Vagina (tissue), 2 donors: ENCODE results near the gene COL23A1. TPM values are rescaled to one million over a fixed set of nuclear protein-coding genes. Genes with fewer than 3 reads are reported as not detected.
"Not testable (repeated sequence)": the region's sequence is repeated elsewhere in the genome, so short reads cannot be mapped to it uniquely, and the experiment has no call there.

Source experiments
- DNase-seq, 2 donors: peaks; one replicate each; pipeline ENCODE4 v3.0.0-alpha.2; 2017; ENCODE audit errors: extremely low spot score in 2 of 2
- H3K27ac ChIP-seq: fragments of 200-600 bp; sonication (generic); one replicate; pipeline ENCODE4 v1.5.1; 2019
- H3K27me3 ChIP-seq: fragments of 200-600 bp; sonication (generic); one replicate; pipeline ENCODE4 v1.5.1; 2019
- H3K36me3 ChIP-seq, 2 donors: fragments of 200-600 bp; sonication (generic); one replicate each; pipeline ENCODE4 v1.5.1; 2017 to 2019
- H3K4me1 ChIP-seq: fragments of 200-600 bp; sonication (generic); one replicate; pipeline ENCODE4 v1.5.1; 2019
- H3K4me3 ChIP-seq, 2 donors: fragments of 200-600 bp; sonication (generic); 1 replicate in 1 of 2; 2 replicates in 1 of 2; pipeline ENCODE4 v1.5.1; 2016 to 2019
- H3K9me3 ChIP-seq: fragments of 200-600 bp; sonication (generic); one replicate; pipeline ENCODE4 v1.5.1; 2019
- POLR2A ChIP-seq, 2 donors: fragments of 450-650 bp; IDR thresholded peaks; one replicate each; pipeline ENCODE4 v1.6.1; 2017; ENCODE audit warnings: antibody characterized with exemption in 2 of 2, mild to moderate bottlenecking in 2 of 2, moderate library complexity in 2 of 2
- POLR2AphosphoS5 ChIP-seq, 2 donors: sonication (generic); formaldehyde crosslinking; IDR thresholded peaks; one replicate each; pipeline ENCODE4 v1.9.0; 2017; ENCODE audit warnings: antibody characterized with exemption in 2 of 2, mild to moderate bottlenecking in 2 of 2, low read depth in 1 of 2; ENCODE audit not compliant: insufficient read depth in 1 of 2
- intact Hi-C: fragments of 100-400 bp; cut with DNase I; formaldehyde crosslinking; loops from one replicate; pipeline ENCODE4 v1.15.1; 2023
- total RNA-seq: library from RNA; depleted of rRNA; stranded (reverse); fragments of >200 nt; gene quantifications from one replicate; pipeline ENCODE4 v1.2.3, GENCODE V29; 2016
- TF ChIP-seq, protein P1 (sequence below), 3 experiments: fragments of 450-650 bp in 2 of 3; fragments of 200-600 bp in 1 of 3; sonication (generic) in 1 of 3; IDR thresholded peaks; one replicate each; pipeline ENCODE4 v1.5.1; 2017 to 2019; ENCODE audit warnings: antibody characterized with exemption in 3 of 3, mild to moderate bottlenecking in 2 of 3, moderate library complexity in 2 of 3

Gene COL23A1
- total RNA-seq, 1 donor from 2014 or later = 3.7 TPM

DNA sequence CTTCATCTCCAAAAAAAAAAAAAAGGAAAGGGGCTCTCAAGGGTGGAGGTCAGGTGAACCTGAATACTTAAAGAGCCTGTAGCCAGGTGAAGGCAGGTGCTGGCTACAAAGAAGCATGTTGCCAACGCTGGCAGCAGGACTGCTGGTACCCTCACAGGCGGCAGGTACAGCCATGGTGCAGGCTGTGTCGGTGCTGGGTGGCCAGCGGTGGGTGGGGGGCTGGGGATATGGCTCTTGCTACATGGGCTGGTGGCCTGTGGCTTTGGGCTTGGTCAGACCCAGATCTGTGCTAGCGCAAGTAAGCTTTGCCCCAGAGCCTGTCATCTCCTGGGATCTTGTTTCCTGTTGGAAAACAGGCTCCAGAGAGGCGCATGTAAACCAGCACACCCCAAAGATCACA, 271.3 kb downstream of the COL23A1 start:
- Histone ChIP-seq H3K27ac (no peak overlapping the region), H3K27me3 (no peaks in the 10 kb centered on the region), H3K9me3 (no peaks in the 10 kb centered on the region), H3K4me1 (no peaks in the 10 kb centered on the region), H3K4me3 (no peak overlapping the region), H3K36me3 (no peaks in the 10 kb centered on the region)
- TF ChIP-seq POLR2A (IDR thresholded peaks at IDR 0.05) = no peak
- intact Hi-C loops = no loop called here
- no peak for DNase-seq

DNA sequence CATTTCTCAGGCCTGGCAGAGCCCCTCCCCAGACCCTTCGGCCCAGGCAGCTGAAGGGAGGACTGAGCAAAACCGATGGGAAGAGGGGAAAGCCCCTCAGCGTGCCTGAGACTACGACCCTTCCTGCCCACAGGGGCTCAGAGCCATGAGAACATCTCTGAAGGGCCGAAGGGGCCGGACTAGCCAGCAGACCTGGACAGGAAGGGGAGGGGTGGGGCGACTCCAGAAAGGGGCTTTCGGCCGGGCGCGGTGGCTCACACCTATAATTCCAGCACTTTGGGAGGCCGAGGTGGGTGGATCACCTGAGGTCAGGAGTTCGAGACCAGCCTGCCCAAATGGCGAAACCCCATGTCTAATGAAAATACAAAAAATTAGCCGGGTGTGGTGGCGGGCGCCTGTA, 271.8 kb downstream of the COL23A1 start:
- Histone ChIP-seq H3K4me3 (no peak overlapping the region), H3K4me1 (no peaks in the 10 kb centered on the region), H3K27ac (no peak overlapping the region), H3K9me3 (no peaks in the 10 kb centered on the region), H3K36me3 (no peaks in the 10 kb centered on the region), H3K27me3 (no peaks in the 10 kb centered on the region)
- no peak for DNase-seq
- TF ChIP-seq POLR2A (IDR thresholded peaks at IDR 0.05) (no peak), POLR2AphosphoS5 (IDR thresholded peaks at IDR 0.05; ENCODE audit: insufficient read depth in 1 of 2, low read depth in 1 of 2) (no peak)
- TF ChIP-seq, protein P1, sequence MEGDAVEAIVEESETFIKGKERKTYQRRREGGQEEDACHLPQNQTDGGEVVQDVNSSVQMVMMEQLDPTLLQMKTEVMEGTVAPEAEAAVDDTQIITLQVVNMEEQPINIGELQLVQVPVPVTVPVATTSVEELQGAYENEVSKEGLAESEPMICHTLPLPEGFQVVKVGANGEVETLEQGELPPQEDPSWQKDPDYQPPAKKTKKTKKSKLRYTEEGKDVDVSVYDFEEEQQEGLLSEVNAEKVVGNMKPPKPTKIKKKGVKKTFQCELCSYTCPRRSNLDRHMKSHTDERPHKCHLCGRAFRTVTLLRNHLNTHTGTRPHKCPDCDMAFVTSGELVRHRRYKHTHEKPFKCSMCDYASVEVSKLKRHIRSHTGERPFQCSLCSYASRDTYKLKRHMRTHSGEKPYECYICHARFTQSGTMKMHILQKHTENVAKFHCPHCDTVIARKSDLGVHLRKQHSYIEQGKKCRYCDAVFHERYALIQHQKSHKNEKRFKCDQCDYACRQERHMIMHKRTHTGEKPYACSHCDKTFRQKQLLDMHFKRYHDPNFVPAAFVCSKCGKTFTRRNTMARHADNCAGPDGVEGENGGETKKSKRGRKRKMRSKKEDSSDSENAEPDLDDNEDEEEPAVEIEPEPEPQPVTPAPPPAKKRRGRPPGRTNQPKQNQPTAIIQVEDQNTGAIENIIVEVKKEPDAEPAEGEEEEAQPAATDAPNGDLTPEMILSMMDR (IDR thresholded peaks at IDR 0.05) = no peak
- intact Hi-C loops = no loop called here

DNA sequence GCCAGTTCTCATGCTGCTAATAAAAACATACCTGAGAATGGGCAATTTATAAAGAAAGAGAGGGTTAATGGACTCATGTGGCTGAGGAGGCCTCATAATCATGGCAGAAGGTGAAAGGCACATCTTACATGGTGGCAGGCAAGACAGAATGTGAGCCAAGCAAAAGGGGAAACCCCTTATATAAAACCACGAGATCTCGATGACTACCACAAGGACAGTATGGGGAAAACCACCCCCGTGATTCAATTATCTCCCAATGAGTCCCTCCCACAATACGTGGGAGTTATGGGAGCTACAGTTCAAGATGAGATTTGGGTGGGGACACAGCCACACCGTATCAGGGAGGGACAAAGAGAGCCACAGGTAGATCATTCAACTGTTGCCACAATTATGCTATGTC, 272.5 kb downstream of the COL23A1 start:
- H3K36me3 ChIP-seq, DNase-seq, H3K4me3 ChIP-seq, H3K27me3 ChIP-seq, H3K9me3 ChIP-seq, H3K27ac ChIP-seq, H3K4me1 ChIP-seq, intact Hi-C loops: not testable (repeated sequence)

DNA sequence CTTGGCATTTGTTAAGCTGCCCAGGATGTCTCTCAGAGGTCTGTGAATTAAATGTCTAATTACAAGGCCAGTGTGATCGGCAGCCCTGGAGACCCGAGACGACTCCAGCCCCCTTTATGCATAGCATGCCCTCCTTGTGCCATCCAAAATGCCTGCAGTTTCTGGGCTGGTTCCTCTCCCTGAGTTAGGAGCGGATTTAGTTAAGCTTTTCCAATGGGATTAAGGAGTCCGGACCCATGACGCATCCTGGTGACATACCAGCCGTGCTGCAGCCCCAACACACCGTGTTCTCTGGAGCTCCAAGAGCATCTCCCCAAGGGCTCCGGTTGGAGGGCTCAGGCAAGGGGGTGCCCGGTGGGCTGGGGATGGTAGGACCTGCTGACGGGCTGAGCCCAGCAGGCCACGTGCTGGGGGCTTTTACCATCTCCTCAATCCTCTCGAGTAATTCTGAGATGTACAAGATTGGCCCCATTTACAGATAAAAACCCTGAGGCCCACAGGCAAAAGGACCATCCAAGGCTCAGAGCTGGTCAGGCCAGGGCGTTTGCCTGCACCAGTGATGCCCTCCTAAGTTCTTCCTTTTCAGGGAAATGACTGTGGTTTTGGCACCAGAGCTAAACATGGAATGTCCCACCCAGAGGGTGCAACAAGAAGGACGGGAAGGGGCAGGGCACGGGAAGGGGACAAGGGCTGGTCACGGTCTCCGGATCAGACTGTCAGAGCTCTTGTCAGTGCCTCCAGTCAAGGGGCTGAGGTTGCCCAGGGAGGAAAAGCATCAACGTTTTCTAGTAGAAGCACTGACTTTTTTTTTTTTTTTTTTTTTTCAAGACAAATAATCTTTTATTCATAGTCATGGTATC, 275.0 kb downstream of the COL23A1 start:
- intact Hi-C loops = no loop called here

DNA sequence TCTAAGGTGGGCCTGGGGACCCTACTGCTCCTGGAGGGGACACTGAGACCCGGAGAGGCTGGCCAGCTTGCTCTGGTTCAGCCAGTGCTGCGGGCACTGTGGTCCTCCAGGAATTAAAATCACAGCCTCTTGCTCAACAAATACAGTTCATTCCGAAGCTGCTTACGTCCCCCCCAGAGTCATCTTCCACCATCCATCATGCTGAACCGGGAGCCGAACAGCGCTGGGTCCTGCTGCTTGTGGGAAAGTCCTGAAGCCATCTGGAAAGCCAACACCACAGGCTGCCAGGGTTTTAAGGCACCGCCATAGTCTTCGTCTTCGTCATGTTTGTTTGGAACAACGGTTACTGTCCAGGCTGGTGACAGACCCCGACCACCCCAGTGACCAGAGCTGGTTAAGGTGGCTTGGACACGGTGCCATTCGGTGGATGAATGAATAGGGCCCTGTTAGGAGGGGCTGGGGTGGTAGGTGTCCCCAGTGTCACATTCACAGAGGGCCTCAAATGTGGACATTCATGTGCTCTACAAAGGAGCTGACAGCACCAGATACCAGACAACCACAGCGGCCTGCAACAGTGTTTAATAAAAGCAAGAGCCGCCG, 276.0 kb downstream of the COL23A1 start:
- H3K36me3 ChIP-seq = no peaks in the 10 kb centered on the region
- DNase-seq = no peak
- peaks cover 9% of the 10 kb centered on the region for H3K4me1 ChIP-seq
- H3K9me3 ChIP-seq = no peaks in the 10 kb centered on the region
- H3K27ac ChIP-seq = no peak overlapping the region
- no peaks in the 10 kb centered on the region for H3K27me3 ChIP-seq
- intact Hi-C loops = no loop called here
- TF ChIP-seq POLR2AphosphoS5 (IDR thresholded peaks at IDR 0.05; ENCODE audit: insufficient read depth in 1 of 2, low read depth in 1 of 2) (no peak), POLR2A (IDR thresholded peaks at IDR 0.05) (no peak)
- TF ChIP-seq, protein P1 (IDR thresholded peaks at IDR 0.05) = no peak
- no peak overlapping the region for H3K4me3 ChIP-seq

More for the DNA sequence above, 275.0 kb downstream of the COL23A1 start:
- no peaks in the 10 kb centered on the region for H3K36me3 ChIP-seq
- no peak overlapping the region for H3K4me3 ChIP-seq
- H3K27me3 ChIP-seq = no peaks in the 10 kb centered on the region
- no peaks in the 10 kb centered on the region for H3K9me3 ChIP-seq
- TF ChIP-seq, protein P1 (IDR thresholded peaks at IDR 0.05) = no peak
- TF ChIP-seq POLR2A (IDR thresholded peaks at IDR 0.05) (no peak), POLR2AphosphoS5 (IDR thresholded peaks at IDR 0.05; ENCODE audit: insufficient read depth in 1 of 2, low read depth in 1 of 2) (no peak)
- no peak overlapping the region for H3K27ac ChIP-seq
- peaks cover 9% of the 10 kb centered on the region for H3K4me1 ChIP-seq
- no peak for DNase-seq

DNA sequence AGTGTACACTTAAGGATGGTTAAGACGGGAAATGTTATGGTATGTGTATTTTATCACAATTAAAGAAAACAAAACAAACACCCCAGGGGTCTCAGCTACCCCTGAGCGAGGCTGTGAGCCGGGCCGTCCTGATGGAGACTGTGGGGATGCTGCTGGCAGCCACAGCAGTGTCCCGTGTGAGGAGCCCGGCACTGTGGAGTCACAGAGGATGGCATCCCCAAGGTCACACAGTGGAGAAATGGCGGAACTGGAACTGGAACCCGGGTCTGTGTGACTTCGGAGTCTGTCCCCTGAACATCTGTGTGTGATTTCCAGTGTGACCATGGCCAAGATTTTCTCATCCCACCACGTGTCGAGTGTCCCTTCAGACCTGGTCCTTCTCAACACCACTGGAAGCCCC, 276.9 kb downstream of the COL23A1 start:
- H3K4me3 ChIP-seq = no peak overlapping the region
- no peaks in the 10 kb centered on the region for H3K36me3 ChIP-seq
- no peak overlapping the region for H3K27ac ChIP-seq
- no peaks in the 10 kb centered on the region for H3K9me3 ChIP-seq
- no peak for DNase-seq
- no peaks in the 10 kb centered on the region for H3K27me3 ChIP-seq
- intact Hi-C loops = no loop called here
- TF ChIP-seq POLR2AphosphoS5 (IDR thresholded peaks at IDR 0.05; ENCODE audit: insufficient read depth in 1 of 2, low read depth in 1 of 2) = no peak
- TF ChIP-seq, protein P1 (IDR thresholded peaks at IDR 0.05) = no peak
- TF ChIP-seq POLR2A (IDR thresholded peaks at IDR 0.05) = no peak
- H3K4me1 ChIP-seq = peaks cover 9% of the 10 kb centered on the region
